H1 (cell line): ENCODE measurements around the gene PSMC3. TPM values are rescaled to one million over a fixed set of nuclear protein-coding genes. Genes with fewer than 3 reads are reported as not detected.

Experiments used
- CTBP2 ChIP-seq: IDR thresholded peaks from 2 replicates; pipeline ENCODE4 v1.7.0; 2011; ENCODE audit warnings: borderline replicate concordance, mild to moderate bottlenecking, moderate library complexity, mixed read lengths, low read length; ENCODE audit not compliant: insufficient read depth, insufficient read length
- GTF2F1 ChIP-seq: IDR thresholded peaks from 2 replicates; pipeline ENCODE4 v1.6.1; 2012; ENCODE audit warnings: low read depth, low read length, improper control_type of control experiment, borderline replicate concordance
- polyA plus RNA-seq, 7 experiments: library from polyadenylated mRNA; depleted of rRNA in 3 of 7; stranded (reverse) in 5 of 7; unstranded in 2 of 7; fragments of >200 nt in 5 of 7; fragments of 200-250 nt in 2 of 7; gene quantifications; 1 replicate in 5 of 7; 2 replicates in 1 of 7; 4 replicates in 1 of 7; pipeline versions ENCODE4 v1.2.1 to v1.2.3, GENCODE V29; 2011 to 2013; ENCODE audit warnings: missing spikeins in 2 of 7, mixed read lengths in 2 of 7
- total RNA-seq: library from RNA; stranded (reverse); fragmentation: NEBNext Ultra II Directional; extraction: Animal tissue kit (Norgen Biotek cat#: 25700); gene quantifications from 2 replicates; pipeline ENCODE4 v1.2.1, GENCODE V29; 2021

The PSMC3 gene
- total and polyA plus RNA-seq, 2 of the 8 experiments (the other 6 are each of a cell fraction or from before 2014, with no cell fraction given) = 105 to 160 TPM

GRCh38 chr11:47399860-47400767, 26.1 kb downstream of the PSMC3 start (continued):
- TF ChIP-seq CTBP2 = no peak
- no peak for TF ChIP-seq GTF2F1
- TF ChIP-seq, all 59 proteins: peak for 7
